A673 (cell line): Measurements from ENCODE around the gene ELOB. TPM values are rescaled to one million over a fixed set of nuclear protein-coding genes. Genes with fewer than 3 reads are reported as not detected.
A peak's percentile ranks its signal among the peaks of the same experiment; 100 is the strongest.

Source experiments
- BruUV-seq: library from RNA; stranded (reverse); fragments of 400-500 nt; replicated peaks from 2 replicates; lab custom pipeline; 2021; lab: Mats Ljungman, UMichigan
- CTCF ChIA-PET: fragments of 300-600 bp; sonication (Branson Sonifier 250); formaldehyde crosslinking; loops from one replicate; lab custom pipeline; 2022; ENCODE audit warnings: antibody characterized with exemption; lab: Charles Lee
- POLR2A ChIA-PET: fragments of 300-600 bp; sonication (Branson Sonifier 250); formaldehyde crosslinking; loops from one replicate; lab custom pipeline; 2022; ENCODE audit warnings: antibody characterized with exemption; ENCODE audit not compliant: low non-redundant PET; lab: Charles Lee
- DNase-seq: peaks from one replicate; pipeline ENCODE4 v3.0.0-alpha.2; 2015; ENCODE audit warnings: low spot score
- H3K27ac ChIP-seq: fragments of 200-600 bp; sonication (generic); 2 replicates; pipeline ENCODE4 v1.5.1; 2016; ENCODE audit warnings: mixed run types, low read depth, mild to moderate bottlenecking, mixed read lengths, antibody characterized with exemption, low read length; ENCODE audit not compliant: poor library complexity, severe bottlenecking
- H3K27me3 ChIP-seq: fragments of 200-600 bp; sonication (generic); replicated peaks from 2 replicates; pipeline ENCODE4 v1.6.1; 2017; ENCODE audit warnings: mixed run types, low read depth, mild to moderate bottlenecking, mixed read lengths, antibody characterized with exemption, low read length; ENCODE audit not compliant: insufficient read depth, poor library complexity
- H3K36me3 ChIP-seq: fragments of 200-600 bp; sonication (generic); 2 replicates; pipeline ENCODE4 v1.6.1; 2016; ENCODE audit warnings: mixed run types, mild to moderate bottlenecking, mixed read lengths, antibody characterized with exemption, low read length; ENCODE audit not compliant: insufficient read depth, poor library complexity, severe bottlenecking
- H3K4me1 ChIP-seq: fragments of 200-600 bp; sonication (generic); 2 replicates; pipeline ENCODE4 v1.6.1; 2017; ENCODE audit warnings: mixed run types, mild to moderate bottlenecking, mixed read lengths, antibody characterized with exemption, low read length; ENCODE audit not compliant: insufficient read depth, poor library complexity, severe bottlenecking
- H3K4me3 ChIP-seq: fragments of 200-600 bp; sonication (generic); 2 replicates; pipeline ENCODE4 v1.5.1; 2016; ENCODE audit warnings: low read depth, mixed run types, mild to moderate bottlenecking, mixed read lengths, low read length; ENCODE audit not compliant: poor library complexity, severe bottlenecking
- H3K9me3 ChIP-seq: fragments of 200-600 bp; sonication (generic); 2 replicates; pipeline ENCODE4 v1.6.1; 2016; ENCODE audit warnings: mixed run types, low read depth, mild to moderate bottlenecking, mixed read lengths, antibody characterized with exemption, low read length; ENCODE audit not compliant: poor library complexity, severe bottlenecking
- EZH2 ChIP-seq: fragments of 200-600 bp; sonication (generic); IDR thresholded peaks from 2 replicates; pipeline ENCODE4 v1.6.1; 2017; ENCODE audit warnings: borderline replicate concordance, low read depth, mild to moderate bottlenecking, mixed read lengths, antibody characterized with exemption, low read length; ENCODE audit not compliant: poor library complexity, severe bottlenecking
- intact Hi-C: fragments of 100-400 bp; cut with micrococcal nuclease; formaldehyde crosslinking; loops from one replicate; pipeline ENCODE4 v1.10.0; 2022; ENCODE audit not compliant: unreplicated experiment
- total RNA-seq: library from RNA; stranded (reverse); gene quantifications from 2 replicates; pipeline ENCODE4 v1.2.3, GENCODE V29; 2021
- TF ChIP-seq, protein P1 (sequence below): fragments of 300-800, 200-600 bp; sonication (generic); conservative IDR thresholded peaks from 2 replicates; pipeline ENCODE4 v1.5.1; 2017; ENCODE audit warnings: low read depth, mild to moderate bottlenecking, antibody characterized with exemption, low read length, moderate library complexity, mixed read lengths

The ELOB gene
- total RNA-seq, 1 experiment from 2014 or later: 188 TPM

DNA sequence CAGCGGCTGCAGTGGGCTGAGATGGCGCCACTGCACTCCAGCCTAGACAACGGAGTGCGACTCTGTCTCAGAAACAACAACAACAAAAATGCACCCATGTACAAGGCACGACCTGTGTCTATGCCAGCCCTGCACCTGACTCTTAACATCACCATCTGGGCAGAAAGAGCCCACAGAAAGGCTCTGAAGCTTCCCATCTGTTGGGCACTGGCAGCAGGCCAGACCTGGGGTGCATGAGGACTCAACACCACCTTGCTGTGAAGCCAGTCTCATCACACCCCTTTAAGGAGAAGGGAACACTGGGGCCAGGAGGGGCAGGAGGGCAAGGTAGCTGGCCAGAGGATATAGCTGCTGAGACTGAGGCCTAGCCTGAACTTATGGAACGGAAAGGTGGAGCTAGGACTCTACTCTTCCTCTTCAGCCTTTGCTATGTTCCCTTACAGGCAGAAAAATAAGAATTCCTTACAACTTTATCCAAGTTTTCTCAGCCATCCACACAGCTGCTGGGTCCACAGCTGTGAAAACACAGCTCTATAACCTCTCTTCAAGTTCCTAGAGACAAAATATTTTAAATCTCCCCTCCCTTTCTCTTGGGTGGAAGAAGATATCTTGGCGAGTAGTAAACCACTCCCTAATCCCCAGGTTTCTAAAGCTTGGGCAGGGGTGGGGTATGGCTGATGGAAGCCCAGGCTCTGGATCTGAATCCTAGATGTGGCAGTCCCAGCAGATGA, 2.8 kb downstream of the ELOB start:
- BruUV-seq: no TSS peak
- POLR2A ChIA-PET: no interaction called here
- H3K4me1 ChIP-seq: peaks cover 3% of the 10 kb centered on the region
- intact Hi-C loops: no loop called here
- CTCF ChIA-PET: no interaction called here
- H3K4me3 ChIP-seq: no peak overlapping the region
- peaks cover 53% of the 10 kb centered on the region for H3K36me3 ChIP-seq
- TF ChIP-seq EZH2: no peak
- TF ChIP-seq, protein P1, sequence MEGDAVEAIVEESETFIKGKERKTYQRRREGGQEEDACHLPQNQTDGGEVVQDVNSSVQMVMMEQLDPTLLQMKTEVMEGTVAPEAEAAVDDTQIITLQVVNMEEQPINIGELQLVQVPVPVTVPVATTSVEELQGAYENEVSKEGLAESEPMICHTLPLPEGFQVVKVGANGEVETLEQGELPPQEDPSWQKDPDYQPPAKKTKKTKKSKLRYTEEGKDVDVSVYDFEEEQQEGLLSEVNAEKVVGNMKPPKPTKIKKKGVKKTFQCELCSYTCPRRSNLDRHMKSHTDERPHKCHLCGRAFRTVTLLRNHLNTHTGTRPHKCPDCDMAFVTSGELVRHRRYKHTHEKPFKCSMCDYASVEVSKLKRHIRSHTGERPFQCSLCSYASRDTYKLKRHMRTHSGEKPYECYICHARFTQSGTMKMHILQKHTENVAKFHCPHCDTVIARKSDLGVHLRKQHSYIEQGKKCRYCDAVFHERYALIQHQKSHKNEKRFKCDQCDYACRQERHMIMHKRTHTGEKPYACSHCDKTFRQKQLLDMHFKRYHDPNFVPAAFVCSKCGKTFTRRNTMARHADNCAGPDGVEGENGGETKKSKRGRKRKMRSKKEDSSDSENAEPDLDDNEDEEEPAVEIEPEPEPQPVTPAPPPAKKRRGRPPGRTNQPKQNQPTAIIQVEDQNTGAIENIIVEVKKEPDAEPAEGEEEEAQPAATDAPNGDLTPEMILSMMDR: no peak
- H3K27me3 ChIP-seq: no peaks in the 10 kb centered on the region
- no peaks in the 10 kb centered on the region for H3K9me3 ChIP-seq
- peak overlapping the region; percentile 42 for H3K27ac ChIP-seq
- no peak for DNase-seq

DNA sequence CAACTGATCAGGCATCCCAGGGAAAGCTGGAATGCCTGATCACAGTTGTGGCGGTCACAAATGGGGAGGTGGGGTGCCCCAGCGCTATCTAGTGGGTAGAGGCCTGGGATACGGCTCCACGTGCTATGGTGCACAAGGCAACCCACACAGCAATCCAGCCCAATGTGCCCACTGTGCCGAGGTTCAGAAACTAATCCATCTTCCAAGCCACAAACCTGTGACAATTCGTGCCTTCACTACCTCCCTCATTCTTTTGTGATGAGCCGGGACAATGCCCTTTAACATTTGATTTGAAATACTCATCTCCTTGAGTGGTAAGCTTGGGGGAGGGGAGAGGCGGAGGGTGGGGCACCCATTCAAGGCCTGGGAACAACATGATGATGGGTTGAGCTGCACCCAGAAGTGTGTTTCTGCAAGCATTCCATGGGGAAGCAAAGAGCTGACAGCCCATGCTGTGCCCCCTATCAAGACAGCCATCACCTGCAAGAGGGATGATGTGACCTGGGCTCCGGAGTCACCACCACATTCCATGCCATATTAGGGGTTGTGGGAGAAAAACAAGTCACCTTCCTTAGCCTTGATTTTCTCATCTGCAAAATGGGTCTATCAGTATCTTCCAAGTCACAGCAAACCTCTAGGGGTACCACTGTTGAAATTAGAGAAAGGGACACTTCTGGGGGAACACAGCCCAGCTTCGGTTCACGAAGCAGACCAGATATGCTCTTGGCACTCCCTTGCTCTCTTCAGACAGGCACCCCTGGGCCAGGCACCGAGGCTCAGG, 3.7 kb downstream of the ELOB start:
- intact Hi-C loops: no loop called here
- CTCF ChIA-PET: no interaction called here
- no peak overlapping the region for H3K27ac ChIP-seq
- BruUV-seq: no TSS peak
- POLR2A ChIA-PET: no interaction called here
- DNase-seq: no peak
- TF ChIP-seq, protein P1: no peak
- no peak for TF ChIP-seq EZH2
- H3K4me1 ChIP-seq: peaks cover 3% of the 10 kb centered on the region
- peaks cover 63% of the 10 kb centered on the region for H3K36me3 ChIP-seq
- no peaks in the 10 kb centered on the region for H3K27me3 ChIP-seq
- H3K9me3 ChIP-seq: no peaks in the 10 kb centered on the region
- no peak overlapping the region for H3K4me3 ChIP-seq

DNA sequence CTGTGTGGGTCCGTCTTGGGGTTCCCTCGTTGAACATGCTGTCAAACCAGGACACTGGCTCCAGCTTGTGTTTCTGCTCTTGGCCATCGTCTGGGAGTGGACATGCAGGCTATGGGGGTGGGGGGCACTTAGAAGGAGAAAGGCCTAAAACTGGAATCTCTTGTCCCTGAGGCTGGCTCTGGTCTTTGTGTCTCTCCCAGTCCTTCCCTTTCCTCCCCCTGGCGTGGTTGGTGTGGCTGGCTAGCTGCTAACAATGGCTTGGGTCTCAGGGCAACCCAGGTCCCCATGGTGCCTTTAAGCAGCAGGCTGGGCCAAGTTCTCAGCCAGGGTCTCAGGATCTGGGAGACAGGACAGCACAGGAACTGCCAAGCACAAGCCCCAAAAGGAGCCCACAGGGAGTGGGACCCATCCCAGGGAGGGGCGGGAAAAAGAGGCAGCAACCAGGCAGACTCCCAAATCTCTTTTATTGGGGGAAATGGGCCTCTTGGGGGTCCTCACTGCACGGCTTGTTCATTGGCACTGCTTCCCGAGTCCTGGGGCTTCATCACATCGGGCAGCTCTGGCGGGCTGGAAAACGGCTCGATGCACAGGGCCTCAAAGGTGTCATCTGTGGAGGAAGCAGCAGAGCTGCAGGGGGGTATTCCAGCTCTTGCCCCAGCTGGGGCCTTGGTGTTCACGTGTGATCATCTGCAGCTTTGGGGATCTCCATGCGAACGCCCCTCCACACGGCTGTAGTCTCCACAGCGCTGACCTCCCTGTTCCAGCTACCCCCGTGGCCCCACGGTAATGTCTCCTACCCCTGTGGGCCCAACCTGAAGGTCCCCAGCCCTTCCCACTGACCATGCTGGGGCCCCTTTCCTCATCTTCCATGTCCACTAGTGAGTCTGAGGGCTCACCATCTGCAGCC, 5.3 kb downstream of the ELOB start:
- no peaks in the 10 kb centered on the region for H3K27me3 ChIP-seq
- DNase-seq: no peak
- TF ChIP-seq EZH2: no peak
- TF ChIP-seq, protein P1: no peak
- intact Hi-C loops: no loop called here
- H3K27ac ChIP-seq: peak overlapping the region; percentile 35
- no TSS peak for BruUV-seq
- CTCF ChIA-PET: interaction anchor here (0.5 kb wide), 1 partner anchor 220 kb away, joined by 10 read pairs; no protein-coding TSS in a partner anchor
- POLR2A ChIA-PET: no interaction called here
- peaks cover 79% of the 10 kb centered on the region for H3K36me3 ChIP-seq
- H3K4me1 ChIP-seq: peaks cover 3% of the 10 kb centered on the region
- no peaks in the 10 kb centered on the region for H3K9me3 ChIP-seq
- H3K4me3 ChIP-seq: no peak overlapping the region
